ENCODE results near the gene MAPKAPK5.
"Not testable (repeated sequence)": the region's sequence is repeated elsewhere in the genome, so short reads cannot be mapped to it uniquely, and the experiment has no call there.

MAPKAPK5 gene

DNA sequence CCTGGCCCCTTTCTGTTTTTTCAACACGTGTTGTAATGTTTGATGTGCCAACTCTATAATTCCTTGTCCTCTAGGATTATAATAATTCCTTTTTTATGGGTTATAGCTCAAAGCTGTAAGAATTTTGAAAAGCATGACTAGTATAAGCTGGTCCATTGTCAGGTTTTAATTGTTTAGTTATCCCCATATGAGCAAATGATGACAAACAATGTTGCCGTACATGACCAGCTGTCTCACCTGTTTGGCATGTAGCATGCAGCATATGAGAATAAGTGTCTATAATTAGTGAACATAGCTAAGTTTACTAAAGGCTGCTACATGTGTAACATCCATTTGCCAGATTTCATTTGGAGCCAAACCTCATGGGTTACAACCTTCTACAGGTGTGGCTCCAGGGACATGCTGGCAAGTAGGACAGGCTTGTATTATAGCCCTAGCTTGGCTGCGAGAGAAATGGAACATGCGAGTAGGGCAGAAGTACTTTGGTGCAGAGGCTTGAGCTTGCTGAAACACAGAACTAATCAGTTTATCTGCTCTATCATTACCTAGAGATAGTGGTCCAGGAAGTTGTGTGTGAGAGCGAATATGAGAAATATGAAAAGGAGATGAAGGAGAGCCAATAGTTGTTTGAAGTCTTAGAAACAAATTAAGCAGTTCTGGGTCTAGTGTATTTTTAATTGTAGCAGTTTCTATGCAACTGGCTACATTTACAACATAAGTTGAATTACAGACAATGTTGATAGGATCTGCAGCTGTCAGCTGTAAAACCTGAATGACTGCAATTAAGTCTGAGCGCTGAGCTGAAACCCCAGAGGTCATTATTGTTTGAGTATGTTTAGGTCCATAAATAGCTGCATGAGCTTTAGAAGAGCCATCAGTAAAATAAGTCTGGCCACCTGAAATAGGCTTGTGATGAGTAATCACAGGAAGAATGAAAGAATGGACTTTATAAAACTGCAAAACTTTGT lies 22.6 kb upstream of the MAPKAPK5 start:
- H3K79me1 ChIP-seq (replicated peaks; ENCODE audit: low read length, poor library complexity, severe bottlenecking) = no peaks in the 10 kb centered on the region
- H3K4me2 ChIP-seq (ENCODE audit: low read length, poor library complexity, severe bottlenecking) = no peak overlapping the region
- no peak overlapping the region for H2BK5ac ChIP-seq (ENCODE audit: low read depth, low read length, poor library complexity, severe bottlenecking)
- no peak overlapping the region for H3K9ac ChIP-seq (ENCODE audit: low read length)
- no peak overlapping the region for H3K14ac ChIP-seq (ENCODE audit: low read length in 2 of 2)
- H3K36me3 ChIP-seq (ENCODE audit: control insufficient read depth in 1 of 2, insufficient read depth in 2 of 2, low read depth in 1 of 2, low read length in 2 of 2) = no peaks in the 10 kb centered on the region
- H3K18ac ChIP-seq (ENCODE audit: low read depth in 1 of 2, low read length in 2 of 2) = no peak overlapping the region
- no peak overlapping the region for H4K8ac ChIP-seq (ENCODE audit: low read length)
- no peaks in the 10 kb centered on the region for H3K9me3 ChIP-seq (ENCODE audit: control insufficient read depth, low read length)
- no peak overlapping the region for H2BK12ac ChIP-seq (ENCODE audit: low read length in 2 of 2)
- H3K4ac ChIP-seq (ENCODE audit: low read depth in 1 of 2, low read length in 2 of 2) = no peak overlapping the region
- no peak overlapping the region for H2AFZ ChIP-seq (ENCODE audit: low read depth, low read length)
- no peak overlapping the region for H3K23ac ChIP-seq (ENCODE audit: low read length in 2 of 2)
- 14% methylated on average over 4 of the region's 6 CpGs for WGBS
- H3K4me1 ChIP-seq (ENCODE audit: control insufficient read depth, insufficient read depth, low read depth, low read length) = no peaks in the 10 kb centered on the region
- H3K27ac ChIP-seq (ENCODE audit: low read length, poor library complexity, severe bottlenecking) = no peak overlapping the region
- H2AK5ac ChIP-seq (ENCODE audit: low read length, severe bottlenecking) = no peak overlapping the region
- H3K27me3 ChIP-seq (ENCODE audit: control insufficient read depth in 1 of 2, insufficient read depth in 1 of 2, low read length in 2 of 2) = peaks cover 47 to 61% of the 10 kb centered on the region in 2 experiments
- H2BK15ac ChIP-seq (ENCODE audit: low read depth, poor library complexity, severe bottlenecking) = no peak overlapping the region
- H4K91ac ChIP-seq (ENCODE audit: low read length) = no peak overlapping the region
- no peak overlapping the region for H3K4me3 ChIP-seq (ENCODE audit: insufficient read depth in 1 of 2, low read depth in 1 of 2, low read length in 2 of 2)
- DNase-seq = peak; percentile 13
- H2BK120ac ChIP-seq (ENCODE audit: low read depth, low read length) = no peak overlapping the region

DNA sequence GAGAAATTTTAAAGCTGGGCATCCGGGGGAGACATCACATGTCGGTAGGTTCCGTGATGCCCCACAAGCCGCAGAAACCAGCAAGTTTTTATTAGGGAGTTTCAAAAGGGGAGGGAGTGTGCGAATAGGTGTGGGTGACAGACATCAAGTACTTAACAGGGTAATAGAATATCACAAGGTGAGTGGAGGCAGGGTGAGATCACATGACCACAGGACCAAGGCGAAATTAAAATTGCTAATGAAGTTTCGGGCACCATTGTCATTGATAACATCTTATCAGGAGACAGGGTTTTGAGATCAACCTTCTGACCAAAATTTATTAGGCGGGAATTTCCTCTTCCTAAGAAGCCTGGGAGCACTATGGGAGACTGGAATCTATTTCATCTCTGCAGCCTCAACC lies 21.2 kb upstream of the MAPKAPK5 start:
- not testable (repeated sequence) for H3K14ac ChIP-seq (ENCODE audit: low read length in 2 of 2); H3K18ac ChIP-seq (ENCODE audit: low read depth in 1 of 2, low read length in 2 of 2); H4K91ac ChIP-seq (ENCODE audit: low read length); H2BK120ac ChIP-seq (ENCODE audit: low read depth, low read length); H3K9me3 ChIP-seq (ENCODE audit: control insufficient read depth, low read length); H3K4me1 ChIP-seq (ENCODE audit: control insufficient read depth, insufficient read depth, low read depth, low read length); H3K36me3 ChIP-seq (ENCODE audit: control insufficient read depth in 1 of 2, insufficient read depth in 2 of 2, low read depth in 1 of 2, low read length in 2 of 2); H2BK12ac ChIP-seq (ENCODE audit: low read length in 2 of 2); H2BK15ac ChIP-seq (ENCODE audit: low read depth, poor library complexity, severe bottlenecking); H2AFZ ChIP-seq (ENCODE audit: low read depth, low read length); H3K9ac ChIP-seq (ENCODE audit: low read length); H3K4ac ChIP-seq (ENCODE audit: low read depth in 1 of 2, low read length in 2 of 2); H3K23ac ChIP-seq (ENCODE audit: low read length in 2 of 2); DNase-seq; H3K4me2 ChIP-seq (ENCODE audit: low read length, poor library complexity, severe bottlenecking); H3K79me1 ChIP-seq (replicated peaks; ENCODE audit: low read length, poor library complexity, severe bottlenecking); H4K8ac ChIP-seq (ENCODE audit: low read length); H2AK5ac ChIP-seq (ENCODE audit: low read length, severe bottlenecking); H3K4me3 ChIP-seq (ENCODE audit: insufficient read depth in 1 of 2, low read depth in 1 of 2, low read length in 2 of 2); H3K27ac ChIP-seq (ENCODE audit: low read length, poor library complexity, severe bottlenecking); H2BK5ac ChIP-seq (ENCODE audit: low read depth, low read length, poor library complexity, severe bottlenecking)
- WGBS = 83% methylated on average over 8 of the region's 8 CpGs
- H3K27me3 ChIP-seq (ENCODE audit: control insufficient read depth in 1 of 2, insufficient read depth in 1 of 2, low read length in 2 of 2) = peaks cover 38 to 60% of the 10 kb centered on the region in 2 experiments

DNA sequence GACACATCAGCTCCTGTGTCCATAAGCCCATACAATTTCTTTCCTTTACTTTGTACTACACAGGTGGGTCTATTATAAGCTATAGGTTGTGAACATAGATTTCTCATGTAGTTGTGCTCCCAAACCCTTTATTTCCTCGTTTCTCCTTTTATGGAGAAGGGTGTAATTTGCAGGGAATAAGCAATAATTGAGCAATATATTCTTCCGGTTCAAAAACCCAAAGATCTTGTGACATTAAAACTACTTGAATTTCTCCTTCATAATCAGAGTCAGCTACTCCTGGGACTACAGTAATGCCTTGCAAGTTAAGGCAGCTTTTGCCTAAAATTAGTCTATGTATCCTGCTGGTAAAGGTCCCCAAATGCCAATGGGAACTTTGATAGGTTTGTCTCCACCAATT lies 19.1 kb upstream of the MAPKAPK5 start:
- Histone ChIP-seq H2BK12ac (ENCODE audit: low read length in 2 of 2) (no peak overlapping the region), H3K4me2 (ENCODE audit: low read length, poor library complexity, severe bottlenecking) (no peak overlapping the region), H3K18ac (ENCODE audit: low read depth in 1 of 2, low read length in 2 of 2) (no peak overlapping the region), H2AFZ (ENCODE audit: low read depth, low read length) (no peak overlapping the region), H4K8ac (ENCODE audit: low read length) (no peak overlapping the region), H3K4ac (ENCODE audit: low read depth in 1 of 2, low read length in 2 of 2) (no peak overlapping the region), H2BK15ac (ENCODE audit: low read depth, poor library complexity, severe bottlenecking) (no peak overlapping the region), H3K14ac (ENCODE audit: low read length in 2 of 2) (no peak overlapping the region), H3K9ac (ENCODE audit: low read length) (no peak overlapping the region), H3K4me1 (ENCODE audit: control insufficient read depth, insufficient read depth, low read depth, low read length) (no peaks in the 10 kb centered on the region), H3K27me3 (ENCODE audit: control insufficient read depth in 1 of 2, insufficient read depth in 1 of 2, low read length in 2 of 2) (peaks cover 29 to 49% of the 10 kb centered on the region in 2 experiments), H2BK5ac (ENCODE audit: low read depth, low read length, poor library complexity, severe bottlenecking) (no peak overlapping the region), H2BK120ac (ENCODE audit: low read depth, low read length) (no peak overlapping the region), H2AK5ac (ENCODE audit: low read length, severe bottlenecking) (no peak overlapping the region), H3K36me3 (ENCODE audit: control insufficient read depth in 1 of 2, insufficient read depth in 2 of 2, low read depth in 1 of 2, low read length in 2 of 2) (no peaks in the 10 kb centered on the region), H3K27ac (ENCODE audit: low read length, poor library complexity, severe bottlenecking) (no peak overlapping the region), H4K91ac (ENCODE audit: low read length) (no peak overlapping the region), H3K9me3 (ENCODE audit: control insufficient read depth, low read length) (no peaks in the 10 kb centered on the region), H3K79me1 (replicated peaks; ENCODE audit: low read length, poor library complexity, severe bottlenecking) (no peaks in the 10 kb centered on the region), H3K4me3 (ENCODE audit: insufficient read depth in 1 of 2, low read depth in 1 of 2, low read length in 2 of 2) (no peak overlapping the region), H3K23ac (ENCODE audit: low read length in 2 of 2) (no peak overlapping the region)
- WGBS = no CpG with 5 or more reads among the region's 2 CpGs
- DNase-seq = no peak

DNA sequence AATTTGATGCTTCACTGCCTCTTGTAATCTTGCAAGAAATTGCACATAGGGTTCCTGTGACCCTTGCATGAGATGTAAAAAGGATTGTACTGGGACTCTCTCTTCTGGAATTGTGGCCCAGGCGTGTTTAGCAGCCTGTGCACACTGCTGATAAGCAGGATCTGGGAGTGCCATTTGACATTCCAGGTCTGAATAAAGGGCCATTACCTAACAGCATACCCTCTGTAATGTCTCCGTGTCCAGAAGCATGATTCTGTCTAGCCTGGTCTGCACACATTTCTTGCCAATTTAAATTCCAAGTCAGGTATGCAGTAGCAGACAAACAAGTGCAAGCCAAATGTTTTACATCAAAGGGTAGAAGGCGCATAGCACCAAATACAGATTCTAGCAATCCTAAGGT lies 18.1 kb upstream of the MAPKAPK5 start:
- Histone ChIP-seq H3K23ac (ENCODE audit: low read length in 2 of 2) (no peak overlapping the region), H3K79me1 (replicated peaks; ENCODE audit: low read length, poor library complexity, severe bottlenecking) (no peaks in the 10 kb centered on the region), H3K4me1 (ENCODE audit: control insufficient read depth, insufficient read depth, low read depth, low read length) (no peaks in the 10 kb centered on the region), H3K9me3 (ENCODE audit: control insufficient read depth, low read length) (no peaks in the 10 kb centered on the region), H3K4ac (ENCODE audit: low read depth in 1 of 2, low read length in 2 of 2) (no peak overlapping the region), H2AK5ac (ENCODE audit: low read length, severe bottlenecking) (no peak overlapping the region), H3K27ac (ENCODE audit: low read length, poor library complexity, severe bottlenecking) (no peak overlapping the region), H3K18ac (ENCODE audit: low read depth in 1 of 2, low read length in 2 of 2) (no peak overlapping the region), H3K27me3 (ENCODE audit: control insufficient read depth in 1 of 2, insufficient read depth in 1 of 2, low read length in 2 of 2) (peaks cover 28 to 47% of the 10 kb centered on the region in 2 experiments), H2BK5ac (ENCODE audit: low read depth, low read length, poor library complexity, severe bottlenecking) (no peak overlapping the region), H2BK120ac (ENCODE audit: low read depth, low read length) (no peak overlapping the region), H3K14ac (ENCODE audit: low read length in 2 of 2) (no peak overlapping the region), H2AFZ (ENCODE audit: low read depth, low read length) (no peak overlapping the region), H3K4me2 (ENCODE audit: low read length, poor library complexity, severe bottlenecking) (no peak overlapping the region), H2BK12ac (ENCODE audit: low read length in 2 of 2) (no peak overlapping the region), H3K4me3 (ENCODE audit: insufficient read depth in 1 of 2, low read depth in 1 of 2, low read length in 2 of 2) (no peak overlapping the region), H4K91ac (ENCODE audit: low read length) (no peak overlapping the region), H3K9ac (ENCODE audit: low read length) (no peak overlapping the region), H4K8ac (ENCODE audit: low read length) (no peak overlapping the region), H2BK15ac (ENCODE audit: low read depth, poor library complexity, severe bottlenecking) (no peak overlapping the region), H3K36me3 (ENCODE audit: control insufficient read depth in 1 of 2, insufficient read depth in 2 of 2, low read depth in 1 of 2, low read length in 2 of 2) (no peaks in the 10 kb centered on the region)
- no peak for DNase-seq
- 53% methylated on average over 3 of the region's 3 CpGs for WGBS

All from mesenchymal stem cell (in vitro differentiated cells and primary cell).